ENCODE results near the gene MREG.

- no peak for TF ChIP-seq CTCF (IDR thresholded peaks at IDR 0.05)
- no peak for TF ChIP-seq POLR2A (IDR thresholded peaks at IDR 0.05)
- TF ChIP-seq EP300 (IDR thresholded peaks at IDR 0.05) = no peak
These were observed 51.4 kb downstream of the MREG start for GRCh38 chr2:215961981-215962380.
